Measurements from ENCODE around the gene ACRBP. TPM values are rescaled to one million over a fixed set of nuclear protein-coding genes. Genes with fewer than 3 reads are reported as not detected.
A peak's percentile ranks its signal among the peaks of the same experiment; 100 is the strongest.

Gene ACRBP
- 1 to 10 TPM; 3.5 to 4.7 (median 4.6) TPM for polyA plus RNA-seq (ENCODE audit: insufficient read length in 3 of 3)

GRCh38 chr12:6647083-6647604, at the start of gene ACRBP:
TSS of gene ACRBP (minus strand) at chr12:6647432. CDS start at chr12:6647366, 66 bp downstream.
- DNase-seq (ENCODE audit: low read depth in 3 of 3, low spot score in 2 of 3): peak in 1 of 3 donors; percentile 40

DNA sequence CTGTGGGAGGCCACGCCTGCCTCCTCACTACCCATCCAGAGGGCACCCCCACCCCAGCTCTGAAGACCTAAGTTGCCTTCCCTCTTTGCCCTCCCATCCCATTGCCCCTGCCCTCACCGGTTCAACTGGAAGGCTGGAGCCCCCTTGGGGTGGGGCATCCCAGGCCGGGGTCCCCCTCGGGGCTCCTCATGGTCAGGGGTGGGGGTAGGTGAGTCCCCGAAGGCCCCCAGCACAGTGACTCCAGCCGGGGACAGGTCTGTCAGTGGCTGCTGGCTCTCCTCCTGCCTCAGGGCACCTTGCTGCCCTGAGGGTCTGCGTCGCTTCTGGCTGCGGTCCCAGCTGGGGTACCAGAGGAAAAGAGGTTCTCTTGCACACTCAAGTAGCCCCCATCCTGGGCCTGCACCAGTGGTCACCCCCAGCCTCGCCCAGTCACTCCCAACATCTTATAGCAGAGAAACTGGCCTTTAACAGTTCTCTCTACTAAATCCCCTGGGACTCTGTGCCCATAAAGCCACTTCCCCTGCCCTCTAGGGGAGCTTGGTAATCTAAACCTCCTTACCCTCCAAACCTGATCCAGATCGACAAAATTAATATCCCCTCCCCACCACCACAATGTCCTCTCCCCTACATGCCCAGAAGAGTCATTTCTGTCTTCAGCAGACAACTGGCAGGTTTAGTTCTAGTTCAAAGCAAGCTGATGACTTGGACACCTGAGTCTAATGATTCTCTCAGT, 48.2 kb upstream of the ACRBP start:
- DNase-seq (ENCODE audit: low read depth in 3 of 3, low spot score in 2 of 3): no peak

GRCh38 chr12:6694701-6695100, 47.5 kb upstream of the ACRBP start:
- DNase-seq (ENCODE audit: low read depth in 3 of 3, low spot score in 2 of 3): no peak

- DNase-seq (ENCODE audit: low read depth in 3 of 3, low spot score in 2 of 3): no peak
Observed at GRCh38 chr12:6693832-6694355, 46.7 kb upstream of the ACRBP start.

DNA sequence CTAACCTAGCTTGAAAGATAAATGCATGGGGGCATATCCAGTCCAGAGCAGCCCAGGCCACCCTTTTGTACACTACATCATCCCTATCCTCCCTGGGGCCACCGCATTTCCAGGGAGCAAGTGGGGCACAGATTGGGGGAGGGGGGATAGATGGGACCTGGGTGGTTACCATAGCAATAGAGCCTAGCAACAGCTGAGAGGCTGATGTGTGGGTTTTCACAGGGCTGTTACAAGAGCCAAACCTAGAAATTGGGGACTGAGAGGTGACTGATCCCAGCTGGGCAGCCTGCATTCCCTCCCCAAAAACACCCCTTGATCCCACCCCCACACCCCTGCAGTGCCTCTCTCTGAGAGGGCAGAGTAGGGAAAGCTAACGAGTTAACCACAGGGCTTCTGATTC, 45.7 kb upstream of the ACRBP start:
- DNase-seq (ENCODE audit: low read depth in 3 of 3, low spot score in 2 of 3): no peak

- DNase-seq (ENCODE audit: low read depth in 3 of 3, low spot score in 2 of 3): no peak
Observed at GRCh38 chr12:6691473-6691872, 44.2 kb upstream of the ACRBP start.

DNA sequence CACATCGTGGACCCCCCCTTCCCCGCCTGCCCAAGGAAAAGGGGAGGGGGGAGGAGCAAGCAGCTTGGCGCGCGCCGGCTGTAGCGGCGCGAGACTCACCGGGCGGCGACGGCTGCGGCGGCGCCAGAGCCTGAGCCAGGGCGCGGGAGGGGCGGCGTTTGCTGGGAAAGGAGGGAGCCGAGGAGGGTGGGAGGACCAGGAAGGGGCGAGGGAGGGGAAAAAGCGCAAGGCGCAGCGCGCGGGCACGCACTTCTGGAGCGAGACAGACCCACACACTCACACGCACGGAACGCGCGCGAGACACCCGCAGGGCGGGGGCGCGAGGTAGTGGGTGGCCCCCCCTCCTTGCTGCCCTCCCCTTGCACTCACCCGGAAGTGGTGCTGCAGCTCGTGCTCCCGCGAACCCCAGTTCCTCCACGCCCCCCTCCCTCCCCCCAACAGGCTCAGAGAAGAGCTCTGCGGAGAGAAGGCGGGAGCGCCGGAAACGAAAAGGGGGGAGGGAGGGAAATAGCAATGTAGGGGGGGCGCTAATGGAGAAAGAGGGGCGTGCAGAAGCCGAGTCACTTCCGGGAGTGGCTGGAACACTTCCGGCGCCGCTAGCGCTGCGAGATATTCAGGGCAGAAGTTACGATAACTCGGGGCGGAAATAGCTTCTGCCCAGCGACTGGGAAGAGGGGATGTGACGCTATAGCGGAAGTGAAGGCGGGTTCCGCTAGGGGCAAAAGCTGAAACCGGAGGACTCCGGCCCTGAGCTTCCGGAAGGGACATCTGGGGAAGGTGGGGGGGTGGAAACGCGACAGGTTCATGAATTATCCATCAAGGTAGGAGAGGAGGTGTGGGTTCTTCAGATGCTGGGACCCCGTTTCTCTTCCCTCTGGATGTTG, 42.0 kb upstream of the ACRBP start, which contains the start of gene ZNF384:
TSS of gene ZNF384 (minus strand) at position 377 of the 884 bp plus-strand sequence. CDS start 9,855 bp downstream, outside the sequence.
- peak; percentile 97 to 99 (median 99) for DNase-seq (ENCODE audit: low read depth in 3 of 3, low spot score in 2 of 3)

DNA sequence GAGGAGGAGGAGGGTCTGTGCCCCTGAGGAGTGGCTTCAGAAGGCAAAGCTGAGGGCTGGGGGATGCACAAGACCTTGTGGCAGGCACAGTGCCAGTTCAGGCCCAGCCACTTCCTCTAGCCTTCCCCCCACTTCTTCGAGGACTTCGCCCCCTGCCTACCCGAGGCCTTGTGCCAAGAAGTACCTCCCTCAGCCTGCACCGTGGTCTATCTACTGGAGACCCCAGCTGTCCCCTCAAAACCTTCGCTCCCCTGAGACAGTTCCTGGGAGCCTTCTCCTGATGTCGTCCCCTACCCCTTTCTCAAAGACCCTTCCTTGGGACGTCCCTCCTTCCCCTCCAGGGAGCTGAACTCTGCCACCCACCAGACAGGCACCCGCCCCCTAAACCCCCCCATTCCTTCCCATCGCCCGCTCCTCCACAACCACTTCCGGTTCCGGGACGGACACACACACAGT, 41.3 kb upstream of the ACRBP start:
- DNase-seq (ENCODE audit: low read depth in 3 of 3, low spot score in 2 of 3): peak in 1 of 3 donors; percentile 23

DNA sequence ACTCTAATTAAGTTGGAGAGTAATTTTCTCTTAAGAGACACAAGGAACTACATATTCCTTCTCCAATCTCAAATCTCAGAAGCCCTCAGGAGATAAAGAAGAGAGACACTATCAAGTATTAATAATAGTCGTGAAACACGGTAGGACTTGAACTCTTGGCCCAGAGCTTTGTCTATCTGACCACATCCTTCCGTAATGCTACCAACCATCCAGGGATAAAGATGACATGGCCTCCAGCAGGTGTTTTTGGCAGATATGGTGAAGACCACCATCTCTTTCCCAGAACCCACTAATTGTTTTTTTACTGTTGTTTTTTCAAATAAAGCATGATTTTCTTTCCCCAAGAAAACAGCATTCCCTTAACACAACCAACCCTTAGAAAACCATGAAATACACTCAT, 38.6 kb upstream of the ACRBP start:
- no peak for DNase-seq (ENCODE audit: low read depth in 3 of 3, low spot score in 2 of 3)

DNA sequence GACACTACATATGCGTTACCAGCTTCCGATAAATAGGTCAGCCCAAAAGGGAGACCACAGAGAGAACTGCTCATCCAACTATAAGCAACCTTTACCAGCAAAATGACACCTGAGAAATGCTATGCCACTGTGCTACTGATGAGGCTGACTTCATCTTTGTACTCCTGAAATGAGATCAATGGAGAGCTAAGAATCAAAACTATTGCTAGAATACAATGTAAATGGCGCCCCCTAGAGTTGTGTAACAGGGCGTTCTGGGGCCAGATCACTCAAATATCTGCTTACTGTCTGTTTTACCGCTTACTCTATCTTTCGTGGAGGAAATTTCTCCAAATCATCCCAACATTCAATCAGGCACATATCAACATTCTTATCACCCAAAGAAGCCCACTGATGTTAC, 37.4 kb upstream of the ACRBP start:
- no peak for DNase-seq (ENCODE audit: low read depth in 3 of 3, low spot score in 2 of 3)

GRCh38 chr12:6676962-6677361, 29.7 kb upstream of the ACRBP start:
- no peak for DNase-seq (ENCODE audit: low read depth in 3 of 3, low spot score in 2 of 3)

GRCh38 chr12:6672143-6672542, 24.9 kb upstream of the ACRBP start:
- DNase-seq (ENCODE audit: low read depth in 3 of 3, low spot score in 2 of 3): no peak

GRCh38 chr12:6667559-6668210, 20.5 kb upstream of the ACRBP start:
- DNase-seq (ENCODE audit: low read depth in 3 of 3, low spot score in 2 of 3): no peak

GRCh38 chr12:6666211-6666610, 19.0 kb upstream of the ACRBP start:
- DNase-seq (ENCODE audit: low read depth in 3 of 3, low spot score in 2 of 3): no peak

DNA sequence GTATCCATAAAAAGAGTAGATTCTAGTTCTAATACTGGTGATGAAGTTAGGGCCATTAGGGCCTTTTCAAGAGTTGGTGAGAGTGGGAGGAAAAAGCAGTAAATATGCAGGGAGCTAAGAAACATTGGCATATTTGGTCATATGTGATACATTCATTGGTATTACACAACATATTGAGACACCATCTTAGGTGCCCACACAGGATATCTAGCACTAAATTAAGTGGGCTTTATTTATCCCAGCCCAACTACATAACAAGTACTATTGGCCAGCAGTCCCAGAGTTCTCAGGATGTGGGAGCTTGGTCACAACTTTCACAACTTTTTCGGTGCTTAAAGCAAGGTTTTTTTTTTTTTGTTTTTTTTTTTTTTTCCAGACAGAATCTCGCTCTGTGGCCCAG, 17.7 kb upstream of the ACRBP start:
- no peak for DNase-seq (ENCODE audit: low read depth in 3 of 3, low spot score in 2 of 3)

- DNase-seq (ENCODE audit: low read depth in 3 of 3, low spot score in 2 of 3): peak; percentile 96 to 99 (median 99)
Observed at GRCh38 chr12:6662906-6663742, 15.9 kb upstream of the ACRBP start, which contains the start of gene ING4. TSS of gene ING4 (minus strand) at chr12:6663119. CDS start at chr12:6663101, 18 bp downstream.

DNA sequence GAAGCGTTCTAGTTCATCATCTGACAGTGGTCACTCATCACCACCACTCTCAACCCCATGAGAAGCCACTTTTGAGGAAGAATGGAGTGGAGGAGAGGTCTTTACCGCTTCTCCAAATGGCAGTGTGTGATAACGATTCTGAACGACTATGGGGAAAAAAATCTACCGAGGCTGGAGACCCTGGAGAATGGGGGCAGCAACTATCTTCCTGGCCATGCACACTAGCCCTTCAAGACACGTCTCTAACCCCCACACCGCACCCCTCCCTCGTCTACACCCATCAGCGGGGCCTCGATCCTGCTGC, 15.3 kb upstream of the ACRBP start:
- no peak for DNase-seq (ENCODE audit: low read depth in 3 of 3, low spot score in 2 of 3)

- DNase-seq (ENCODE audit: low read depth in 3 of 3, low spot score in 2 of 3): no peak
Observed at GRCh38 chr12:6653987-6654386, 6.8 kb upstream of the ACRBP start.

DNA sequence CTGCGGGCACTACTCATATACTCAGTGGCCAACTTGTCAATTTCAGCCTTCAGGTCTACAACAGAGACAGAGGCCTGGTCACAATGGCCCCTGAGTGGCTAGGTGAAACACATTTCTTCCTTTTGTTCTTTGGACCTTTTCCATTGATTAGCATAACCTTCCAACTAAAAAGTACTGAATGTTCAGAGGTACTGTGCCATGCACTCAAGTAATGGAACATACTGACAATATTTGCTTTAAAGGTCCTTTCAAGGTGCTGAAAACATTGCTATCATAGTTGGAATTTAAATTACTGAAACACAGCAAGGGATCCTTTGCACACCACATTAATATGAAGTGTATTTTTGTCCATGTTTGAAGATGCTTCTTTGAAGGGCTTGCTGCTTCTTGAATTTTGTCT, 6.1 kb upstream of the ACRBP start:
- no peak for DNase-seq (ENCODE audit: low read depth in 3 of 3, low spot score in 2 of 3)

DNA sequence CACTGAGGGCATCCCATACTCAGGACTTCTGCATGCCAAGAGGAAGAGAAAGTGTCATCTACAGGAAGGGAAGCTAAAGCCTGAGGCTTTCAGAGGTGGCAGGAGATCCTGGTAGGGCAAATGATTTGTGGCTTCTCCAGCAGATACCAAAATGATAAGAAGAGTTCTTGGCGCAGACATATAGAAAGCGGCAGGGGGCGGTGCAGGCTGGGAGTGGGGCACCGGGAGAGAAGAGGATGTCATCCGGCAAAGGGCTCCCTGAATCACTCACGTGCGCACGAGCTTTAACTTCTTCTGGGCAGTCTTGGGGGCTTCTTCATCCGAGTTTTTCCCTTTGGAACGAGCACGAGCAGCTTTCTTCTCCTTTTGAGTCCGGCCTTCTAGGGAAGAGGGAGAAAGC, 5.2 kb upstream of the ACRBP start:
- no peak for DNase-seq (ENCODE audit: low read depth in 3 of 3, low spot score in 2 of 3)

All from right renal cortex interstitium (tissue), 3 donors.